Heart right ventricle (tissue), 16 donors: ENCODE results near the gene DGKD. TPM values are rescaled to one million over a fixed set of nuclear protein-coding genes. Genes with fewer than 3 reads are reported as not detected.
A peak's percentile ranks its signal among the peaks of the same experiment; 100 is the strongest.

Experiments used
- ATAC-seq, 8 donors: fragments of 200-7000 bp; cut with Tn5 transposase; one replicate each; pipeline ENCODE4 v1.9.1; 2020; ENCODE audit warnings: mild to moderate bottlenecking in 8 of 8, moderate library complexity in 8 of 8, moderate number of reproducible peaks in 1 of 8
- DNase-seq, 2 donors: peaks; one replicate each; pipeline ENCODE4 v3.0.0-alpha.2; 2020
- H3K27ac ChIP-seq, 10 donors: fragments of 200-600 bp; sonication (generic) in 2 of 10; one replicate each; pipeline versions ENCODE4 v1.5.0 to v1.8.0; 2020 to 2022; ENCODE audit warnings: mild to moderate bottlenecking in 3 of 10
- H3K27me3 ChIP-seq, 7 donors: fragments of 200-600 bp; one replicate each; pipeline ENCODE4 v1.8.0; 2021 to 2022; ENCODE audit warnings: mild to moderate bottlenecking in 2 of 7
- H3K36me3 ChIP-seq, 9 donors: fragments of 200-600 bp; sonication (generic) in 1 of 9; one replicate each; pipeline versions ENCODE4 v1.5.0 to v1.8.0; 2020 to 2022; ENCODE audit warnings: mild to moderate bottlenecking in 2 of 9
- H3K4me1 ChIP-seq, 9 donors: fragments of 200-600 bp; sonication (generic) in 1 of 9; one replicate each; pipeline versions ENCODE4 v1.5.0 to v1.8.0; 2020 to 2022; ENCODE audit warnings: mild to moderate bottlenecking in 4 of 9
- H3K4me3 ChIP-seq, 10 donors: fragments of 200-600 bp; sonication (generic) in 2 of 10; one replicate each; pipeline versions ENCODE4 v1.5.0 to v1.8.0; 2020 to 2022; ENCODE audit warnings: mild to moderate bottlenecking in 7 of 10, moderate library complexity in 2 of 10
- H3K9me3 ChIP-seq, 11 donors: fragments of 200-600 bp in 10 of 11; sonication (generic) in 2 of 11; one replicate each; pipeline versions ENCODE4 v1.5.0 to v1.8.0; 2013 to 2022; ENCODE audit warnings: mild to moderate bottlenecking in 2 of 11, control low read depth in 1 of 11, moderate library complexity in 1 of 11
- WGBS, 2 donors: extraction: QIAGEN DNeasy Blood & Tissue Kit; methylation state at CpG; one replicate each; pipeline ENCODE4 v1.1.7; 2013; ENCODE audit warnings: inconsistent platforms in 1 of 2; 5-methylcytosine and 5-hydroxymethylcytosine counted together
- intact Hi-C, 10 donors: fragments of 100-400 bp; cut with DNase I; formaldehyde crosslinking; loops; one replicate each; pipeline versions ENCODE4 v1.11.1 to v1.14.2; 2022
- polyA plus RNA-seq, 2 donors: library from polyadenylated mRNA; stranded (reverse); fragments of 200-250 nt; gene quantifications; one replicate each; pipeline ENCODE4 v1.2.3, GENCODE V29; 2013
- total RNA-seq, 10 donors: library from RNA; stranded (reverse); fragmentation: NEBNext Ultra II Directional in 3 of 10; extraction: Animal tissue kit (Norgen Biotek cat#: 25700) in 3 of 10; gene quantifications; one replicate each; pipeline versions ENCODE4 v1.2.1 to v1.2.4, GENCODE V29; 2021 to 2023
- TF ChIP-seq, protein P1 (sequence below), 9 donors: fragments of 200-600 bp; sonication (generic) in 2 of 9; IDR thresholded peaks; one replicate each; pipeline versions ENCODE4 v1.5.0 to v1.8.0; 2021 to 2022; ENCODE audit warnings: antibody characterized with exemption in 9 of 9, mild to moderate bottlenecking in 5 of 9, moderate library complexity in 1 of 9
- donor health status: Arrhythmogenic right ventricular cardiomyopathy.
- donor health status: ischemic (EF 13 %, LVEDD 7.1; RV severe dilation, severe dysfunction).
- donor health status: healthy with polysubstance abuse.
- donor health status: DM: no; HTN: yes; CAD: no.
- donor health status: DM: no; HTN: no; CAD: no.
- donor health status: ischemic (EF 25% LVEDD 6.9; RV normal size, moderate dysfunction).
- donor health status: ischemic (EF 25% LVEDD 5.7; RV mildly dilated, moderate dysfunction).
- donor health status: healthy.
- donor health status: DM: yes; HTN: yes; CAD: no.
- donor health status: Ischemic cardiomyopathy.
- donor health status: ischemic (EF 35%, LVEDD 5.7; RV mildly dilated, moderate dysfunction).
- donor health status: nonischemic (EF 11% LVEDD 7.7; RV severe dilation, severe dysfunction).
- donor health status: DM: yes; HTN: yes; CAD: no.
- donor health status: PGD.
- donor health status: ischemic (EF 29% LVEDD 5.4; RV normal size, mild dysfunction).
- donor health status: nonischemic (EF 23%, LVEDD 6.1; RV moderate dilation, normal function).

DGKD gene
- total and polyA plus RNA-seq, 12 donors = 26.8 to 79.5 (median 44.7) TPM

DNA sequence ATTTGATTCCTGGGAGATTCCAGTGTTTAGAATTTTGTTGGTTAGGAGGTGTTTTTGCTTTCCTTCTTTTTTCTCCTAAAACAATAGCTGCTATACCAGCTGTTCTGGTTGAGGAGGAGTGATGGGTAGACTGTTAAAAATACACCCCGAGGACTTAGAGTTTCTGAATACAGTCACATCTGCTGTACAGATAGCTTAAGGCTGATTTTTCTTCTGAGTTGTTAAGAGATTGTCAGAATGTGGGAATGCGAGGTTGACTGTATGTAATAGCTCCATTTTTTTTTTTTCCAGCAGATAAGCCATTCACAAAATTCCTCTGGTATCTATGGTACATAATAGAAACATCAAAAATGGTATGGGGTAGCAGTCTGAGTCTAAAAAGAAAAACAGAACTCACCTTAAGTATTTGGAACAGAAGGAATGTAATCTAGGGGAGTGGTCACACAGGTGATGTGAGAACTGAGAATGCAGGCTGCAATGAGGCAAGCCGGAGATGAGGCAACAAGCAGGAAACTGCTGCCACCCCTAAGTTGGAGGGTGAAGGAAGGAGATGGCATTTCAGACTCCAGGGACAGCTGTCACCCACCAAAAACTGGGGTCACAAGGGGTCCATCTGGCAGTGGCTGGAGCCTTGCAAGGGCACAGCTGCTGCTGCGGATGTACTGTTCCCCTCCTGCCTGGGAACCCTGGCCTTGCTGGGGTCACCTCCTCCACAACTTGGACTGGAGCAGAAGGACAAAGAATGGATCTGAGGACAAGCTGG is 2.4 kb downstream of the DGKD start:
- no peaks in the 10 kb centered on the region for H3K9me3 ChIP-seq
- 69 to 71% methylated on average over 4 of the region's 4 CpGs for WGBS, 2 donors
- H3K4me1 ChIP-seq = peaks cover 0 to 68% (median 34%) of the 10 kb centered on the region in 9 donors
- peak overlapping the region in 1 of 10 donors; percentile 83 for H3K4me3 ChIP-seq
- H3K27me3 ChIP-seq = no peaks in the 10 kb centered on the region
- H3K27ac ChIP-seq = peak overlapping the region in 4 of 10 donors; percentile 16 to 54 (median 31)
- DNase-seq (no peak), ATAC-seq (no peak)
- TF ChIP-seq, protein P1, sequence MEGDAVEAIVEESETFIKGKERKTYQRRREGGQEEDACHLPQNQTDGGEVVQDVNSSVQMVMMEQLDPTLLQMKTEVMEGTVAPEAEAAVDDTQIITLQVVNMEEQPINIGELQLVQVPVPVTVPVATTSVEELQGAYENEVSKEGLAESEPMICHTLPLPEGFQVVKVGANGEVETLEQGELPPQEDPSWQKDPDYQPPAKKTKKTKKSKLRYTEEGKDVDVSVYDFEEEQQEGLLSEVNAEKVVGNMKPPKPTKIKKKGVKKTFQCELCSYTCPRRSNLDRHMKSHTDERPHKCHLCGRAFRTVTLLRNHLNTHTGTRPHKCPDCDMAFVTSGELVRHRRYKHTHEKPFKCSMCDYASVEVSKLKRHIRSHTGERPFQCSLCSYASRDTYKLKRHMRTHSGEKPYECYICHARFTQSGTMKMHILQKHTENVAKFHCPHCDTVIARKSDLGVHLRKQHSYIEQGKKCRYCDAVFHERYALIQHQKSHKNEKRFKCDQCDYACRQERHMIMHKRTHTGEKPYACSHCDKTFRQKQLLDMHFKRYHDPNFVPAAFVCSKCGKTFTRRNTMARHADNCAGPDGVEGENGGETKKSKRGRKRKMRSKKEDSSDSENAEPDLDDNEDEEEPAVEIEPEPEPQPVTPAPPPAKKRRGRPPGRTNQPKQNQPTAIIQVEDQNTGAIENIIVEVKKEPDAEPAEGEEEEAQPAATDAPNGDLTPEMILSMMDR (IDR thresholded peaks at IDR 0.05) = no peak
- intact Hi-C loops = loop anchor here in 5 of 10 donors (2.0 to 10.0 kb wide), 4 partner anchors 86 to 91 kb away; no protein-coding TSS in a partner anchor
- no peaks in the 10 kb centered on the region for H3K36me3 ChIP-seq

DNA sequence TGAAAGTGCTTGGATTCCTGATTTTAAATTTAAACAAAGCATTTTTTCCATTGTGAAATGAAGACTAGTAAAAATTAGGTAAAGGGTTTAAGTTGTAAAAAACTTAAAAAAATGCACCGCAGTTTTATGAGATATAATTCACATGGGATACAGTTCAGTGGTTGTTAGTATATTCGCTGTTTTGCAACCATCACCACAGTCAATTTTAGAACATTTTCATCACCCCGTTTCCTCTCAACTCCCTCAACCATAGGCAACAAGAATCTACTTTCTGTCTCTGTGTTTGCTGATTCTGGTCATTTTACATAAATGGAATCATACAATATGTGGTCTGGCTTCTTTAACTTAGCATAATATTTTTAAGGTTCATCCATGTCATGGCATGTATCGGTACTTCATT is 4.0 kb downstream of the DGKD start:
- WGBS, 2 donors = 79% methylated on average over 4 of the region's 4 CpGs
- DNase-seq (no peak), ATAC-seq (no peak)
- TF ChIP-seq, protein P1 (IDR thresholded peaks at IDR 0.05) = no peak
- Histone ChIP-seq H3K4me3 (peak overlapping the region in 1 of 10 donors; percentile 23), H3K9me3 (peaks cover 0 to 4% (median 0%) of the 10 kb centered on the region in 11 donors), H3K27ac (peak overlapping the region in 3 of 10 donors; percentile 1 to 54 (median 21)), H3K4me1 (peaks cover 0 to 64% (median 34%) of the 10 kb centered on the region in 9 donors), H3K36me3 (peaks cover 0 to 4% (median 0%) of the 10 kb centered on the region in 9 donors), H3K27me3 (no peaks in the 10 kb centered on the region)
- intact Hi-C loops = loop anchor here in 4 of 10 donors (5.0 to 10.0 kb wide), 3 partner anchors 84 to 89 kb away; no protein-coding TSS in a partner anchor

DNA sequence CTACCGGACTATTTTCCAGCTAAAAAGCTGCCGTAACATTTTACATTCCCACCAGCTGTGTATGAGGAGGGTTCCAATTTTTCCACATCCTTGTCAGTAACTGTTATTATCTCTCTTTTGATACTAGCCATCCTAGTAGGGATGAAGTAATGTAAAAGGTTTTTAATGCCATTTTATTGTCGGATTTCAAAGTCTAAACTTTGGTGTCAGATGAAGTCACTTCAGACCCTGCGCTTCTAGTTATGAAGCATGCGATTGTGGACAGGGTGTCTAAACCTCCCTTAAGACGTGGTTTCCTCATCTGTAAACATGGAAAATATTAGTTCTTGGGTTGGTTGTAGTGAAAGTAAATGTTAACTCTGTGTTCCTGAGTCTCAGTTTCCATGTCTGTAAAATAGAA is 4.7 kb downstream of the DGKD start:
- peaks cover 0 to 10% (median 0%) of the 10 kb centered on the region in 9 donors for H3K36me3 ChIP-seq
- H3K4me3 ChIP-seq = no peak overlapping the region
- DNase-seq (no peak), ATAC-seq (no peak)
- peaks cover 0 to 10% (median 0%) of the 10 kb centered on the region in 11 donors for H3K9me3 ChIP-seq
- WGBS, 2 donors = 78 to 79% methylated on average over 6 of the region's 6 CpGs
- intact Hi-C loops = loop anchor here in 4 of 10 donors (5.0 to 10.0 kb wide), 3 partner anchors 83 to 88 kb away; no protein-coding TSS in a partner anchor
- H3K4me1 ChIP-seq = peaks cover 0 to 58% (median 34%) of the 10 kb centered on the region in 9 donors
- no peaks in the 10 kb centered on the region for H3K27me3 ChIP-seq
- TF ChIP-seq, protein P1 (IDR thresholded peaks at IDR 0.05) = no peak
- peak overlapping the region in 3 of 10 donors; percentile 24 to 54 (median 25) for H3K27ac ChIP-seq

DNA sequence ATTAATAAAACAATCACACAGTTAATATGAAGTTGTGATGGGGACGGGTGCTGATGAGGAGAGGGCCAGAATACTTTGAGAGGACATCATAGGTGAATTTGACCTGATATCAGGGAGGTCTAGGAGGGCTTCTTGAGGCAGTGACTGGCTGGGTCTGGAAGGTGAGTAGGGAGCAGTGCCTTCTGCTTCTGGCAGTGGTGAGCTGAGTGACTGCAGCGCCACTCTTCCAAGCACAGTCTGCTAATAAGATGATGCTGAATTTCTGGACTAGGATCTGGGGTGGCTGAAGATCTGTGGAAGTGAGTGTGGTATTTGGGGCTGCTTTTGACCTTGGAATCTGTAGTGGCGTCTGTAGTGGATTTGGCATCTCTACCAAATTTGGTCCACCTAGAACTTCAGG is 5.5 kb downstream of the DGKD start:
- H3K4me1 ChIP-seq = peaks cover 0 to 57% (median 34%) of the 10 kb centered on the region in 9 donors
- no peaks in the 10 kb centered on the region for H3K27me3 ChIP-seq
- 97% methylated on average over 3 of the region's 3 CpGs for WGBS, 2 donors
- peak overlapping the region in 5 of 10 donors; percentile 37 to 64 (median 54) for H3K27ac ChIP-seq
- peaks cover 0 to 15% (median 0%) of the 10 kb centered on the region in 9 donors for H3K36me3 ChIP-seq
- intact Hi-C loops = loop anchor here in 4 of 10 donors (5.0 to 10.0 kb wide), 3 partner anchors 82 to 87 kb away; no protein-coding TSS in a partner anchor
- ATAC-seq (no peak), DNase-seq (no peak)
- TF ChIP-seq, protein P1 (IDR thresholded peaks at IDR 0.05) = no peak
- H3K9me3 ChIP-seq = peaks cover 0 to 17% (median 0%) of the 10 kb centered on the region in 11 donors
- H3K4me3 ChIP-seq = no peak overlapping the region
